K562 (cell line): ENCODE results near the gene MSS51. TPM values are rescaled to one million over a fixed set of nuclear protein-coding genes. Genes with fewer than 3 reads are reported as not detected.

Experiments used
- ATAC-seq: fragments of 200-7000 bp; cut with Tn5 transposase; 3 replicates; pipeline ENCODE4 v1.9.1; 2020; ENCODE audit warnings: moderate library complexity
- BruUV-seq: library from RNA; stranded (reverse); fragments of 400-500 nt; replicated peaks from 2 replicates; lab custom pipeline; 2021; lab: Mats Ljungman, UMichigan
- CTCF ChIA-PET: fragments of 300-600 bp; formaldehyde crosslinking; extraction: SDS; loops from one replicate; lab custom pipeline; 2021; ENCODE audit warnings: low intra/inter-chr PET ratio; lab: Yijun Ruan, JAX
- POLR2A ChIA-PET: fragments of 300-600, 350-650 bp; sonication (Branson Sonifier 250); formaldehyde crosslinking; extraction: SDS; loops from one replicate; lab custom pipeline; 2021; ENCODE audit warnings: antibody characterized with exemption, inconsistent platforms; lab: Yijun Ruan, JAX
- DNase-seq, 4 experiments: peaks; one replicate each; pipeline versions ENCODE4 v3.0.0 to v3.0.0-alpha.2; 2011 to 2018; ENCODE audit warnings: low spot score in 3 of 4, mixed read lengths in 3 of 4; ENCODE audit errors: extremely low read depth in 1 of 4
- FAIRE-seq: peaks from 2 replicates; lab custom pipeline; 2011; peaks lifted over from hg19 to GRCh38; lab: Jason Lieb, UNC
- H2AFZ ChIP-seq: 2 replicates; pipeline ENCODE4 v1.6.0; 2011; ENCODE audit warnings: low read depth, low read length, control low read depth, inconsistent platforms
- H3K27ac ChIP-seq: fragments of 200-600 bp; 3 replicates; pipeline ENCODE4 v1.8.0; 2011; ENCODE audit warnings: low read depth, mild to moderate bottlenecking, control low read depth, inconsistent platforms, low read length, moderate library complexity, mixed read lengths; ENCODE audit errors: extremely low read depth
- H3K27me3 ChIP-seq, 2 experiments: fragments of 300-600 bp in 1 of 2; 2 replicates in 1 of 2; 3 replicates in 1 of 2; pipeline versions ENCODE4 v1.6.0 to v1.8.0; 2011; ENCODE audit warnings: inconsistent platforms in 2 of 2, low read length in 2 of 2, mild to moderate bottlenecking in 1 of 2, mixed read lengths in 1 of 2, moderate library complexity in 1 of 2; ENCODE audit not compliant: control insufficient read depth in 2 of 2, insufficient read depth in 2 of 2
- H3K36me3 ChIP-seq: fragments of 300-600 bp; 3 replicates; pipeline ENCODE4 v1.8.0; 2011; ENCODE audit warnings: mild to moderate bottlenecking, low read length, inconsistent platforms; ENCODE audit not compliant: control insufficient read depth, insufficient read depth
- H3K4me1 ChIP-seq, 2 experiments: fragments of 200-600 bp in 1 of 2; replicated peaks in 1 of 2; 2 replicates in 1 of 2; 3 replicates in 1 of 2; pipeline versions ENCODE4 v1.5.1 to v1.8.0; 2011; ENCODE audit warnings: inconsistent platforms in 2 of 2, low read length in 2 of 2, mild to moderate bottlenecking in 1 of 2, mixed read lengths in 1 of 2, moderate library complexity in 1 of 2; ENCODE audit not compliant: control insufficient read depth in 2 of 2, insufficient read depth in 2 of 2
- H3K4me2 ChIP-seq: 2 replicates; pipeline ENCODE4 v1.6.1; 2011; ENCODE audit warnings: low read length, control low read depth, inconsistent platforms, mixed read lengths; ENCODE audit not compliant: insufficient read depth
- H3K4me3 ChIP-seq: fragments of 200-600 bp; sonication (generic), shearing (Covaris generic); 2 replicates; pipeline ENCODE4 v1.5.1; 2016; ENCODE audit warnings: control low read depth, inconsistent platforms
- H3K79me2 ChIP-seq: fragments of 200-600 bp; 3 replicates; pipeline ENCODE4 v1.8.0; 2011; ENCODE audit warnings: low read length, inconsistent platforms; ENCODE audit not compliant: control insufficient read depth, insufficient read depth
- H3K9ac ChIP-seq, 2 experiments: 2 replicates each; pipeline versions ENCODE4 v1.6.0 to v1.6.1; 2011; ENCODE audit warnings: low read depth in 2 of 2, low read length in 2 of 2, control low read depth in 1 of 2, inconsistent platforms in 1 of 2, mild to moderate bottlenecking in 1 of 2, mixed read lengths in 1 of 2; ENCODE audit not compliant: insufficient read depth in 1 of 2
- H3K9me1 ChIP-seq: one replicate; pipeline ENCODE4 v1.6.0; 2011; ENCODE audit warnings: inconsistent platforms, mild to moderate bottlenecking, low read length, moderate library complexity; ENCODE audit not compliant: control insufficient read depth, insufficient read depth
- H3K9me3 ChIP-seq: replicated peaks from 2 replicates; pipeline ENCODE4 v1.5.1; 2011; ENCODE audit warnings: low read depth, low read length, inconsistent platforms; ENCODE audit not compliant: control insufficient read depth, insufficient read depth
- H4K20me1 ChIP-seq: replicated peaks from 2 replicates; pipeline ENCODE4 v1.6.1; 2011; ENCODE audit warnings: low read length, inconsistent platforms, mixed read lengths; ENCODE audit not compliant: control insufficient read depth, insufficient read depth
- FOS ChIP-seq: IDR thresholded peaks from 3 replicates; pipeline ENCODE4 v1.6.1; 2011; ENCODE audit not compliant: insufficient read length; ENCODE audit errors: extremely low read depth
- HDAC3 ChIP-seq: fragments of 450-650 bp; IDR thresholded peaks from 2 replicates; pipeline ENCODE4 v1.6.1; 2018; ENCODE audit warnings: borderline replicate concordance, mild to moderate bottlenecking, moderate library complexity; ENCODE audit not compliant: partially characterized antibody
- MEF2D ChIP-seq: conservative IDR thresholded peaks from 2 replicates; pipeline ENCODE4 v1.6.1; 2016; ENCODE audit warnings: low read depth, missing genetic modification characterization, missing compliant biosample characterization
- MTA1 ChIP-seq: fragments of 450-650 bp; IDR thresholded peaks from 2 replicates; pipeline ENCODE4 v1.6.1; 2017; ENCODE audit warnings: borderline replicate concordance
- MYBL2 ChIP-seq, 2 experiments: fragments of 450-650 bp in 1 of 2; sonication (generic) in 1 of 2; formaldehyde crosslinking in 1 of 2; IDR thresholded peaks; 2 replicates each; pipeline versions ENCODE4 v1.6.1 to v1.8.1; 2017 to 2022; ENCODE audit warnings: borderline replicate concordance in 1 of 2, inconsistent platforms in 1 of 2, low read depth in 1 of 2, mild to moderate bottlenecking in 1 of 2, missing genetic modification reagents in 1 of 2, moderate library complexity in 1 of 2
- NFIX ChIP-seq: fragments of 250-450 bp; sonication (Bioruptor Pico); IDR thresholded peaks from 2 replicates; pipeline ENCODE4 v1.4.0; 2020; ENCODE audit warnings: low read depth, mild to moderate bottlenecking, moderate library complexity
- NR1H2 ChIP-seq: sonication (generic); formaldehyde crosslinking; IDR thresholded peaks from 2 replicates; pipeline ENCODE4 v1.4.0; 2020; ENCODE audit warnings: mild to moderate bottlenecking, missing genetic modification reagents
- SIX5 ChIP-seq, 2 experiments: IDR thresholded peaks; 2 replicates each; pipeline ENCODE4 v1.6.1; 2011; ENCODE audit warnings: low read length in 2 of 2, borderline replicate concordance in 1 of 2, low read depth in 1 of 2, mild to moderate bottlenecking in 1 of 2, moderate library complexity in 1 of 2; ENCODE audit not compliant: insufficient read depth in 1 of 2
- TCF7L2 ChIP-seq: fragments of 150-350 bp; IDR thresholded peaks from 2 replicates; pipeline ENCODE4 v1.6.1; 2016; ENCODE audit warnings: low read depth, mild to moderate bottlenecking, low read length, moderate library complexity
- TEAD2 ChIP-seq: fragments of 450-650 bp; IDR thresholded peaks from 2 replicates; pipeline ENCODE4 v1.6.1; 2016; ENCODE audit warnings: missing genetic modification characterization, control low read depth, missing compliant biosample characterization
- ZBED1 ChIP-seq: IDR thresholded peaks from 2 replicates; pipeline ENCODE4 v1.6.1; 2014
- ZFP1 ChIP-seq: fragments of 450-650 bp; formaldehyde crosslinking; IDR thresholded peaks from 2 replicates; pipeline ENCODE4 v1.4.0; 2020; ENCODE audit warnings: mild to moderate bottlenecking, mixed read lengths
- ZFP36 ChIP-seq: fragments of 150-350 bp; IDR thresholded peaks from 2 replicates; pipeline ENCODE4 v1.6.1; 2018; ENCODE audit warnings: low read length, low read depth; ENCODE audit not compliant: partially characterized antibody
- WGBS: fragments of 100-300 bp; shearing (Covaris generic); methylation state at CpG from one replicate; pipeline ENCODE4 v1.1.6; 2016; ENCODE audit warnings: low coverage, mixed read lengths; ENCODE audit not compliant: insufficient coverage; ENCODE audit errors: missing lambda C conversion rate; 5-methylcytosine and 5-hydroxymethylcytosine counted together
- in situ Hi-C: fragments of 300-500 bp; cut with MboI; formaldehyde crosslinking; loops from 4 replicates; pipeline ENCODE4 v1.15.0; 2018; ENCODE audit warnings: inconsistent platforms, mixed read lengths
- intact Hi-C: fragments of 100-400 bp; cut with micrococcal nuclease; formaldehyde crosslinking; loops from 2 replicates; pipeline ENCODE4 v1.14.2; 2022
- polyA plus RNA-seq, 8 experiments: library from polyadenylated mRNA; depleted of rRNA in 4 of 8; stranded (reverse) in 5 of 8; unstranded in 3 of 8; fragments of >200 nt; fragmentation: Nextera tagmentation in 2 of 8; fragmentation: Illumina TruSeq in 1 of 8; extraction: Ambion mirVana in 2 of 8; extraction: Trizol in 1 of 8; gene quantifications; 2 replicates each; pipeline versions ENCODE4 v1.2.1 to v1.2.3, GENCODE V29; 2011 to 2014; ENCODE audit warnings: inconsistent platforms in 1 of 8, missing spikeins in 1 of 8
- total RNA-seq, 7 experiments: library from RNA; depleted of rRNA in 6 of 7; stranded (reverse); fragments of >200 nt in 6 of 7; fragmentation: Illumina TruSeq in 2 of 7; extraction: Trizol in 2 of 7; gene quantifications; 2 replicates each; pipeline versions ENCODE4 v1.2.1 to v1.2.3, GENCODE V29; 2011 to 2021; ENCODE audit warnings: low replicate concordance in 1 of 7
- TF ChIP-seq, protein P1 (sequence below), 2 experiments: fragments of 450-650 bp in 1 of 2; sonication (generic) in 1 of 2; formaldehyde crosslinking in 1 of 2; IDR thresholded peaks in 1 of 2; conservative IDR thresholded peaks in 1 of 2; 2 replicates each; pipeline versions ENCODE4 v1.6.1 to v1.8.1; 2016 to 2023; ENCODE audit warnings: mild to moderate bottlenecking in 2 of 2, moderate library complexity in 2 of 2, inconsistent platforms in 1 of 2, missing genetic modification reagents in 1 of 2
- TF ChIP-seq, protein P2 (sequence below): fragments of 250-450 bp; sonication (Bioruptor Pico); IDR thresholded peaks from 2 replicates; pipeline ENCODE4 v1.4.0; 2020; ENCODE audit warnings: mild to moderate bottlenecking, moderate library complexity, borderline replicate concordance
- TF ChIP-seq, protein P3 (sequence below): fragments of 200-400 bp; formaldehyde crosslinking; IDR thresholded peaks from 2 replicates; pipeline ENCODE4 v1.6.1; 2017; ENCODE audit warnings: mild to moderate bottlenecking, low read depth, low read length, moderate library complexity
- TF ChIP-seq, protein P4 (sequence below): fragments of 250-450 bp; sonication (Bioruptor Pico); IDR thresholded peaks from 2 replicates; pipeline ENCODE4 v1.8.0; 2021; ENCODE audit warnings: moderate library complexity, mild to moderate bottlenecking, inconsistent platforms

MSS51 gene
- total and polyA plus RNA-seq, 9 of the 15 experiments (the other 6 are each of a cell fraction or from before 2014, with no cell fraction given), result 0.28 to 1.8 (median 1.2) TPM

DNA sequence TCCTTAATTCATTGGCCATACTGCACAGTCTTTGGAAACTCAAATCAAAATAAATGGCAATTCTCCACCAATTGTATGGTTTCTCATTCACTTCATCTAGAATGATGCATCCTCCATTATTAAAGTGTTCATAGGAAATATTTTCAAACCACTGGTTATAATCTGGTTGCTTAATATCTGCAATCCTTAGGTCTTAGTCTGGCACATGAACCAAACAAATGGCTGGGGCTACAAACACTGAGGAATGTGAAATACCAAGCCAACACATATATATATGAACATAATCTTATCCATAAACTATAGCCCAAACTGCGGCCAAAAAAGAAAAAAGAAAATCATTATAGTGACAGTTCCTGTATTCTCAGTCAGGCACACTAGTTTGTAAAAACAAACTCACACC lies 5.7 kb upstream of the MSS51 start:
- Histone ChIP-seq H2AFZ (no peak overlapping the region), H3K9ac (no peak overlapping the region), H3K79me2 (no peaks in the 10 kb centered on the region), H3K9me1 (no peaks in the 10 kb centered on the region), H3K27ac (no peak overlapping the region), H3K4me2 (no peak overlapping the region), H3K36me3 (peaks cover 19% of the 10 kb centered on the region; the same call in 1 of the 3 replicates), H3K9me3 (no peaks in the 10 kb centered on the region), H3K4me1 (no peaks in the 10 kb centered on the region; a peak in 2 of 5 replicates), H3K4me3 (no peak overlapping the region), H3K27me3 (no peaks in the 10 kb centered on the region), H4K20me1 (no peaks in the 10 kb centered on the region)
- WGBS, result 100% methylated on average over 1 of the region's 1 CpG
- FAIRE-seq (no peak), DNase-seq (no peak), ATAC-seq (no peak)
- intact Hi-C loops, result no loop called here
- no TSS peak for BruUV-seq
- ChIA-PET CTCF (no interaction called here), POLR2A (interaction anchor here (0.8 to 0.9 kb wide), 2 partner anchors 10 to 12 kb away, joined by 3 read pairs; no protein-coding TSS in a partner anchor)
- in situ Hi-C loops, result no loop called here
- TF ChIP-seq ZFP1 (CRISPR knock-in tag), result no peak
- no peak for TF ChIP-seq MYBL2 (IDR thresholded peaks at IDR 0.05; ENCODE audit: low read depth)
- no peak for TF ChIP-seq MYBL2 (CRISPR knock-in tag; IDR thresholded peaks at IDR 0.05; ENCODE audit: borderline replicate concordance)
- TF ChIP-seq, protein P1, sequence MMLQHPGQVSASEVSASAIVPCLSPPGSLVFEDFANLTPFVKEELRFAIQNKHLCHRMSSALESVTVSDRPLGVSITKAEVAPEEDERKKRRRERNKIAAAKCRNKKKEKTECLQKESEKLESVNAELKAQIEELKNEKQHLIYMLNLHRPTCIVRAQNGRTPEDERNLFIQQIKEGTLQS (IDR thresholded peaks at IDR 0.05), result no peak
- TF ChIP-seq, protein P1 (CRISPR knock-in tag; conservative IDR thresholded peaks at IDR 0.05), result no peak
- no peak for TF ChIP-seq ZFP36
- TF ChIP-seq MEF2D (tag), result no peak
- no peak for TF ChIP-seq TCF7L2
- no peak for TF ChIP-seq SIX5 (IDR thresholded peaks at IDR 0.05; ENCODE audit: borderline replicate concordance in 1 of 2, insufficient read depth in 1 of 2, low read depth in 1 of 2, low read length in 2 of 2)
- TF ChIP-seq FOS, result no peak
- TF ChIP-seq HDAC3, result no peak
- TF ChIP-seq, protein P2, sequence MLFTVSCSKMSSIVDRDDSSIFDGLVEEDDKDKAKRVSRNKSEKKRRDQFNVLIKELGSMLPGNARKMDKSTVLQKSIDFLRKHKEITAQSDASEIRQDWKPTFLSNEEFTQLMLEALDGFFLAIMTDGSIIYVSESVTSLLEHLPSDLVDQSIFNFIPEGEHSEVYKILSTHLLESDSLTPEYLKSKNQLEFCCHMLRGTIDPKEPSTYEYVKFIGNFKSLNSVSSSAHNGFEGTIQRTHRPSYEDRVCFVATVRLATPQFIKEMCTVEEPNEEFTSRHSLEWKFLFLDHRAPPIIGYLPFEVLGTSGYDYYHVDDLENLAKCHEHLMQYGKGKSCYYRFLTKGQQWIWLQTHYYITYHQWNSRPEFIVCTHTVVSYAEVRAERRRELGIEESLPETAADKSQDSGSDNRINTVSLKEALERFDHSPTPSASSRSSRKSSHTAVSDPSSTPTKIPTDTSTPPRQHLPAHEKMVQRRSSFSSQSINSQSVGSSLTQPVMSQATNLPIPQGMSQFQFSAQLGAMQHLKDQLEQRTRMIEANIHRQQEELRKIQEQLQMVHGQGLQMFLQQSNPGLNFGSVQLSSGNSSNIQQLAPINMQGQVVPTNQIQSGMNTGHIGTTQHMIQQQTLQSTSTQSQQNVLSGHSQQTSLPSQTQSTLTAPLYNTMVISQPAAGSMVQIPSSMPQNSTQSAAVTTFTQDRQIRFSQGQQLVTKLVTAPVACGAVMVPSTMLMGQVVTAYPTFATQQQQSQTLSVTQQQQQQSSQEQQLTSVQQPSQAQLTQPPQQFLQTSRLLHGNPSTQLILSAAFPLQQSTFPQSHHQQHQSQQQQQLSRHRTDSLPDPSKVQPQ (CRISPR knock-in tag), result no peak
- TF ChIP-seq, protein P3, sequence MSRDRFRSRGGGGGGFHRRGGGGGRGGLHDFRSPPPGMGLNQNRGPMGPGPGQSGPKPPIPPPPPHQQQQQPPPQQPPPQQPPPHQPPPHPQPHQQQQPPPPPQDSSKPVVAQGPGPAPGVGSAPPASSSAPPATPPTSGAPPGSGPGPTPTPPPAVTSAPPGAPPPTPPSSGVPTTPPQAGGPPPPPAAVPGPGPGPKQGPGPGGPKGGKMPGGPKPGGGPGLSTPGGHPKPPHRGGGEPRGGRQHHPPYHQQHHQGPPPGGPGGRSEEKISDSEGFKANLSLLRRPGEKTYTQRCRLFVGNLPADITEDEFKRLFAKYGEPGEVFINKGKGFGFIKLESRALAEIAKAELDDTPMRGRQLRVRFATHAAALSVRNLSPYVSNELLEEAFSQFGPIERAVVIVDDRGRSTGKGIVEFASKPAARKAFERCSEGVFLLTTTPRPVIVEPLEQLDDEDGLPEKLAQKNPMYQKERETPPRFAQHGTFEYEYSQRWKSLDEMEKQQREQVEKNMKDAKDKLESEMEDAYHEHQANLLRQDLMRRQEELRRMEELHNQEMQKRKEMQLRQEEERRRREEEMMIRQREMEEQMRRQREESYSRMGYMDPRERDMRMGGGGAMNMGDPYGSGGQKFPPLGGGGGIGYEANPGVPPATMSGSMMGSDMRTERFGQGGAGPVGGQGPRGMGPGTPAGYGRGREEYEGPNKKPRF, result no peak
- TF ChIP-seq NFIX (CRISPR knock-in tag), result no peak
- TF ChIP-seq, protein P4, sequence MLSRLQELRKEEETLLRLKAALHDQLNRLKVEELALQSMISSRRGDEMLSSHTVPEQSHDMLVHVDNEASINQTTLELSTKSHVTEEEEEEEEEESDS, result no peak
- TF ChIP-seq NR1H2, result no peak
- no peak for TF ChIP-seq MTA1
- no peak for TF ChIP-seq ZBED1
- TF ChIP-seq TEAD2 (tag), result no peak
